BLaER1 treated with 17β-estradiol and CSF1 and Interleukin-3, amounts not matched to agents 10 nM and 100 nM (cell line): ENCODE results near the gene PDE11A.

ENCODE experiments used
- H3K27ac ChIP-seq, 11 experiments: shearing (Covaris generic); formaldehyde crosslinking; 2 replicates each; pipeline ENCODE4 v1.8.1; 2022
- H3K27me3 ChIP-seq, 11 experiments: shearing (Covaris generic); formaldehyde crosslinking; 2 replicates each; pipeline ENCODE4 v1.8.1; 2022
- H3K36me3 ChIP-seq, 11 experiments: shearing (Covaris generic); formaldehyde crosslinking; 2 replicates each; pipeline ENCODE4 v1.8.1; 2022
- H3K4me1 ChIP-seq, 10 experiments: shearing (Covaris generic); formaldehyde crosslinking; 2 replicates each; pipeline ENCODE4 v1.8.1; 2022
- H3K4me2 ChIP-seq, 11 experiments: shearing (Covaris generic); formaldehyde crosslinking; 2 replicates each; pipeline ENCODE4 v1.8.1; 2022
- H3K4me3 ChIP-seq, 10 experiments: shearing (Covaris generic); formaldehyde crosslinking; 2 replicates each; pipeline ENCODE4 v1.8.1; 2022
- H3K9ac ChIP-seq, 11 experiments: shearing (Covaris generic); formaldehyde crosslinking; 2 replicates each; pipeline ENCODE4 v1.8.1; 2022
- H3K9me3 ChIP-seq, 11 experiments: shearing (Covaris generic); formaldehyde crosslinking; replicated peaks in 1 of 11; 2 replicates each; pipeline ENCODE4 v1.8.1; 2022
- H4K20me1 ChIP-seq, 11 experiments: shearing (Covaris generic); formaldehyde crosslinking; 2 replicates each; pipeline ENCODE4 v1.8.1; 2022
- Cebpa-rat ChIP-seq, 11 experiments: shearing (Covaris generic); IDR thresholded peaks; 2 replicates each; pipeline ENCODE4 v1.8.1; 2022

Gene PDE11A

DNA sequence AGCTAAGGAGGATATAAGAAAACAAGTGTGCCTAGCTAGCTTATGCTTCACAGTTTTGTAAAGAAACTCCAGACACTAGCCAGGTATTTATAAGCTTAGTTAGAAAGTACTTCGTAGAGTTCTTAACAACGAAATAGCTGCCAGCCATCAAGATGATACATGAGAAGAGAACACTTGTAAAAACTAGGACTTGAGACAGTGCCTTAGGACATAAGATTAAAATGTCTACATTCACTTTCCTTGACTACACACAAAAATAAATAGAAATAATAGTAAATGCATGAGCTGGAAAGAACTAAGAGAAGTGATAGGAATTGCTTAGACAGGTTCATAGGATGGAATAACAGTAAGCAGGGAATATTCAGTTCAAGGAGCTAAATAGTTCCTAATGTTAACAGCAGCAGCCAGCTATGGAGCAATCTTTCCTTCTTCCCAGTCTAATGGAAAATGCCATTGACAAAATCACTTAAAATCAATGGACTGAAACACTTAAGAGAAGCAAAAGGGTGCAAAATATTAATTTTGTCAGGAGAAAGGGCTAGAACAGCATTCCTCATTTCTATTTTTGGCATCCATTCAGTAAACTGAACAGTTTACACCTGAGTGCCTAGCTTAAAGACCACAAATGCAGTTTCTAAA is 186.6 kb downstream of the PDE11A start:
- Histone ChIP-seq H4K20me1 (no peaks in the 10 kb centered on the region), H3K9me3 (no peaks in the 10 kb centered on the region), H3K27ac (no peak overlapping the region), H3K4me3 (no peak overlapping the region), H3K36me3 (no peaks in the 10 kb centered on the region), H3K4me1 (no peaks in the 10 kb centered on the region), H3K9ac (no peak overlapping the region), H3K4me2 (no peak overlapping the region), H3K27me3 (no peaks in the 10 kb centered on the region)
- TF ChIP-seq Cebpa-rat (IDR thresholded peaks at IDR 0.05) = no peak

DNA sequence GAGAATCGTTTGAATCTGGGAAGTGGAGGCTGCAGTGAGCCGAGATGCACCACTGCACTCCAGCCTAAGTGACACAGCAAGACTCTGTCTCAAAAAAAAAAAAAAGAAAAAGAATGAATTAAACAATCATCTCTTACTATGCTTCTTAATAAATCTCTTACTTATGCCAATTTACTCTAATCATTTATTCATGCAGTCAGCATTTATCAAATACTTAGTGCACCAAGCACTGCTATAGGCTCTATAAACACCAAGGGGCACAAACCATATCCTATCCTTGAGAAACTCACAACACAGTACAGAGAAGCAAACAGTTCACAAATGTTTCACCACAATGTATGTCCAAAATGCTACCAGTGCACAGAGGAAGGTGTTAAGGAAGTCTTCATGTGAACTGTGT is 189.4 kb downstream of the PDE11A start:
- Histone ChIP-seq H3K4me1 (no peaks in the 10 kb centered on the region), H3K9ac (no peak overlapping the region), H3K4me2 (no peak overlapping the region), H4K20me1 (no peaks in the 10 kb centered on the region), H3K9me3 (0 out of 22 replicates have a peak, but pooled peaks cover 0 to 4% (median 0%) of the 10 kb centered on the region in 11 experiments), H3K27ac (no peak overlapping the region), H3K27me3 (no peaks in the 10 kb centered on the region), H3K4me3 (no peak overlapping the region), H3K36me3 (no peaks in the 10 kb centered on the region)
- no peak for TF ChIP-seq Cebpa-rat (IDR thresholded peaks at IDR 0.05)

DNA sequence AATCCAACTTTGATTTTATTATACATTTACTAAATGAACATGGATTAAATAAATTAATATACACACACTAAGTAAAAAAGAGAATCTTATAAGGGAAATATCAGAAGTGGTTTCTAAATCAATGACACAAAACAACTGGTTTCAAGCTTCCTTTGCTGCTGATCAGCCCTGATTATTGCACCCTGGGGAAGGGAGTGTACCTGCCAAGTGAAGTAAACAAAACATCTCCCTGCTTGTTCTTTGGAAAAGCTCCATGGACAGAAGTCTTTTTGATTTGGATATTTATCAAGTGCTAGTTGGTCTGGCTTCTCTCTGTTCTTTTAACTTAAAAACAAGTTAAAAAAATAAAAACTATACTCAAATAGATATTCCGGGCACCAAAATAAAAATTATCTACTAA is 190.1 kb downstream of the PDE11A start:
- Histone ChIP-seq H4K20me1 (no peaks in the 10 kb centered on the region), H3K36me3 (no peaks in the 10 kb centered on the region), H3K9me3 (0 out of 22 replicates have a peak, but pooled peaks cover 0 to 4% (median 0%) of the 10 kb centered on the region in 11 experiments), H3K9ac (no peak overlapping the region), H3K27ac (no peak overlapping the region), H3K4me1 (no peaks in the 10 kb centered on the region), H3K4me2 (no peak overlapping the region), H3K4me3 (no peak overlapping the region), H3K27me3 (no peaks in the 10 kb centered on the region)
- no peak for TF ChIP-seq Cebpa-rat (IDR thresholded peaks at IDR 0.05)

DNA sequence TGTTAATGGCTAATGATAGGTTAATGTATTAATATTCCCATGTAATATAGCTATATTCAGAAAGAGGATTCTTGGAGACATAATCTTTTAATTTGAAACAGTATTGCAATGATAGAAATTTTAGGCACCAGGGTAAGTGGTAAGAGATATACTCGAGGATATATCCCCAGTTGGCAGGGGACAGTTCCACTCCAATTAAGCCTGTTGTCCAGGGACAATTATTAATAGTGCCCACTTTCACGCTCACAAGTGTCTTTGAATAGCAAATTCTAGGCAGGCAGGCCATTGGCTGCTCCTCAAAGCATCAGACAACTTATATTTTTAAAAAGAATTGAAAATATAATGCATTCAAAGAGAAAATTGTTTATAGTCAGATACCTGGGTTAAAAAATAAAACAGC is 190.7 kb downstream of the PDE11A start:
- Histone ChIP-seq H3K4me2 (no peak overlapping the region), H4K20me1 (no peaks in the 10 kb centered on the region), H3K36me3 (no peaks in the 10 kb centered on the region), H3K9ac (no peak overlapping the region), H3K4me1 (no peaks in the 10 kb centered on the region), H3K9me3 (0 out of 22 replicates have a peak, but pooled peaks cover 0 to 4% (median 0%) of the 10 kb centered on the region in 11 experiments), H3K27ac (no peak overlapping the region), H3K4me3 (no peak overlapping the region), H3K27me3 (no peaks in the 10 kb centered on the region)
- TF ChIP-seq Cebpa-rat (IDR thresholded peaks at IDR 0.05) = no peak

DNA sequence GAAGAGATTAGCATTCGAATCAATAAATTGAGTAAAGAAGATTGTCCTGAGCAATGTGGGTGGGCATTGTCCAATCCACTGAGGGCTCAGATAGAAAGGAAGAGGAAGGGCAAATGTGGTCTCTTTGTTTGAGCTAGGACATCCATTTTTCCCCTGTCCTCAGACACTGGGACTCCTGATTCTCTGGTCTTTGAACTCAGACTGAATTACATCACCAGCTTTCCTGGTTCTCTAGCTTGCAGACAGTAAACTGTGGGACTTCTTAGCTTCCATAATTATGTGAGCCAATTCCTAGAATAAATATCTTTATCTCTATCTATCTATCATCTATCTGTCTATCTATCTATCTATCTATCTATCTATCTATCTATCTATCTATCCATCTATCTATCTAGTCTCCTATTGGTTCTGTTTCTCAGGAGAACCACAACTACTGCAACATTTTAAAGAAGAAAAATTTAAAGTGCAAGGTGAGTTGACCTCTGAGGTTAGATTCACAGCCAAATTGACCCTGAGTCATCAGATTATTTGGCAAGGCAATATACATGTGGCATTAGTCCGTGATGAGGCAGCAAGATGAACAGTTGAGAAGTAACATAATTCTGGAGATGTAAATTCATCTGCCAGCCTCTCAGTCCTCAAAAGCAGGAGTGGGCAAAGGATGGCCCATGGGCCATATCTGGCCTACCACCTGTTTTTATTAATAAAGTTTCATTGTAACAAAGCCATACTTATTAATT is 191.4 kb downstream of the PDE11A start:
- no peaks in the 10 kb centered on the region for H4K20me1 ChIP-seq
- H3K27me3 ChIP-seq = no peaks in the 10 kb centered on the region
- no peak overlapping the region for H3K4me3 ChIP-seq
- TF ChIP-seq Cebpa-rat (IDR thresholded peaks at IDR 0.05) = no peak
- no peaks in the 10 kb centered on the region for H3K36me3 ChIP-seq
- H3K4me1 ChIP-seq = no peaks in the 10 kb centered on the region
- H3K9me3 ChIP-seq = 0 out of 22 replicates have a peak, but pooled peaks cover 0 to 4% (median 0%) of the 10 kb centered on the region in 11 experiments
- H3K4me2 ChIP-seq = no peak overlapping the region
- no peak overlapping the region for H3K27ac ChIP-seq
- H3K9ac ChIP-seq = no peak overlapping the region

DNA sequence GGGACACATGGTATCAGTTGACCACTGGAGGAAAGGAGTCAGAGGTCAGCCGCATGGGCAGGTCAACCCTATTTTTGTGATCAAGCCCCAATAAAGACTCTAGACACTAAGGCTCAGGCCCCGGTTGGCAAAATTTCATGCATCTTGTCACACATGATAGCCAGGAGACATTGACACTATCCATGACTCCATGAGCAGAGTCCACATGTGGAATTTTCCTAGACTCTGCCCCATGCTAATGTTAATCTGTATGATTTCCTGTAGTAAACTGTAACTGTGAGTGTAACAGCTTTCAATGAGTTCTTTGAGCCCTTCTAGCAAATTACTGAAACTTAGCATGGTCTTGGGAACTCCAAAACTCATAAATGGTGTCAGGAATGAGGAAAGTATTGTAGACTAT is 192.3 kb downstream of the PDE11A start:
- Histone ChIP-seq H3K4me3 (no peak overlapping the region), H3K9me3 (0 out of 22 replicates have a peak, but pooled peaks cover 0 to 4% (median 0%) of the 10 kb centered on the region in 11 experiments), H3K9ac (no peak overlapping the region), H3K27ac (no peak overlapping the region), H3K4me2 (no peak overlapping the region), H3K36me3 (no peaks in the 10 kb centered on the region), H3K4me1 (no peaks in the 10 kb centered on the region), H3K27me3 (no peaks in the 10 kb centered on the region), H4K20me1 (no peaks in the 10 kb centered on the region)
- TF ChIP-seq Cebpa-rat (IDR thresholded peaks at IDR 0.05) = no peak

DNA sequence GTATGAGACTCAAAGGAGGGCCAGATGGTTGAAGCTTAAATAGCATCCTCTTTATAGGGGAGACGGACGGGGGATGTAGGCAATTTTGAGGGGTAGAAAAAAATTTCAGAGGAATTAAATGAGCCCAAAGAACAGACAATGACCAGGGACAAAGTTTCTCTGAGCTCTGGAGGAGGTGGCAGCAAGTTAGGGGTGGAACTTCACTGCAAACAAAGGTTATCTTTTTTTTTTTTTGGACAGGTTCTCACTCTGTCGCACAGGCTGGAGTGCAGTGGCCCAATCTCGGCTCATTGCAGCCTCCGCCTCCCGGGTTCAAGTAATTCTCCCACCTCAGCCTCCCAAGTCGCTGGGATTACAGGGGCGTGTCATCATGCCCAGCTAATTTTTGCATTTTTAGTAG is 195.6 kb downstream of the PDE11A start:
- Histone ChIP-seq H3K27me3 (no peaks in the 10 kb centered on the region), H3K36me3 (no peaks in the 10 kb centered on the region), H3K27ac (no peak overlapping the region), H3K4me1 (no peaks in the 10 kb centered on the region), H3K9me3 (0 out of 22 replicates have a peak, but pooled peaks cover 0 to 4% (median 0%) of the 10 kb centered on the region in 11 experiments), H3K9ac (no peak overlapping the region), H3K4me3 (no peak overlapping the region), H4K20me1 (no peaks in the 10 kb centered on the region), H3K4me2 (no peak overlapping the region)
- no peak for TF ChIP-seq Cebpa-rat (IDR thresholded peaks at IDR 0.05)

DNA sequence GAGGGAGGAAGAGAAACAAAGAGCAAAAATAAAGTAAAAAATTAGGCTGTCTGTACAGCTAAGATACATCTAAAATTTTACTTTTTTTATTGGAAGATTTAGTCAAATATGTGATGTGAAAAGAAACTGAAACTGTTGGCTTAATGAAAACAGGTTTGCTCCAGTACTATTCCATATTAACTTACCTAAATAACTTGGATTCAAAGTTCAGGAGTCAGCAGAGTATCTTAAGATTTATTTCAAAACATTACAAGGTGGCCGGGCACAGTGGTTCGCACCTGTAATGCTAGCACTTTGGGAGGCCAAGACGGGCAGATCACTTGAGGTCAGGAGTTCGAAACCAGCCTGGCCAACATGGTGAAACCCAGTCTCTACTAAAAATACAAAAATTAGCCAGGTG is 197.9 kb downstream of the PDE11A start:
- Histone ChIP-seq H3K9me3 (no peaks in the 10 kb centered on the region), H4K20me1 (no peaks in the 10 kb centered on the region), H3K9ac (no peak overlapping the region), H3K4me1 (no peaks in the 10 kb centered on the region), H3K4me3 (no peak overlapping the region), H3K4me2 (no peak overlapping the region), H3K36me3 (no peaks in the 10 kb centered on the region), H3K27me3 (no peaks in the 10 kb centered on the region), H3K27ac (no peak overlapping the region)
- no peak for TF ChIP-seq Cebpa-rat (IDR thresholded peaks at IDR 0.05)

DNA sequence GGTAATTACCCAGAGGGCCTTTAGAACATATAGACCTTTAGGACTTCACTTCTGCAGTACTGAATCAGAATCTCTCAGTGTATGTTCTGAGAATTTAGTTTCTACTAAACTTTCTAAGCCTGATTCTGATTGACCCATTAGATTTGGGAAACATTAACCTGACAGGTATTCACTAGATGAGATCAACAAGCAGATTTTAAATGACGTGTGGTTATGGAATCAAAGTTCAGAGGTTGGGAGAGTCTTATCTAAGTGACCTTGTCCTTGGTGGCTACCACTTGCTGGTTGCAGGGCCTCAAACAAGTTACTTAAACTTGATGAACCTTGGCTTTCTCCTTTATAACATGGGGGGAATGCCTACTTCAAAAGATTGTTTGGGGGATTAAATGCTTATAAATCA is 198.7 kb downstream of the PDE11A start:
- Histone ChIP-seq H3K27me3 (no peaks in the 10 kb centered on the region), H4K20me1 (no peaks in the 10 kb centered on the region), H3K4me2 (no peak overlapping the region), H3K36me3 (no peaks in the 10 kb centered on the region), H3K9me3 (no peaks in the 10 kb centered on the region), H3K9ac (no peak overlapping the region), H3K27ac (no peak overlapping the region), H3K4me1 (no peaks in the 10 kb centered on the region), H3K4me3 (no peak overlapping the region)
- no peak for TF ChIP-seq Cebpa-rat (IDR thresholded peaks at IDR 0.05)

DNA sequence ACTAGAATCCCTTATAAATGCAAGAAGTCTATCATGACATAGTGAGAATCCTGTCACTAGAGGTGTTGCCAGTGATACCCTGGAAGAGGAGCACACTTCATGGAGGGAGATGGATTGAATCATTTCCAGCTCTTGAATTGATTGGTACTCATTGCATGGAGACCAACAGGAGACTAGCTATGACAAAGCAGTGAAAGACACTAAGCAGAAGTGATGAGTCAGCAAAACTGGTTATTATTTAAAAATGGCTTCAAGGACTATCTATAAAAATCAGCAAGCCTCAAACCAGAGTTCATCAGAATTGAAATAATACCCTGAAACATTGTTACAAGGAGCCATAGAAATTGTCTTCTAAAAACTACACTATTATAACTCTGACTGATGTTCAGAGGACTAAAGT is 200.3 kb downstream of the PDE11A start:
- TF ChIP-seq Cebpa-rat (IDR thresholded peaks at IDR 0.05) = no peak
- no peaks in the 10 kb centered on the region for H4K20me1 ChIP-seq

More for the DNA sequence above, 200.3 kb downstream of the PDE11A start:
- Histone ChIP-seq H3K4me2 (no peak overlapping the region), H3K9ac (no peak overlapping the region), H3K27me3 (no peaks in the 10 kb centered on the region), H3K36me3 (no peaks in the 10 kb centered on the region), H3K9me3 (no peaks in the 10 kb centered on the region), H3K27ac (no peak overlapping the region), H3K4me3 (no peak overlapping the region), H3K4me1 (no peaks in the 10 kb centered on the region)
